ENCODE results near the gene ZNF474.

ZNF474 gene

DNA sequence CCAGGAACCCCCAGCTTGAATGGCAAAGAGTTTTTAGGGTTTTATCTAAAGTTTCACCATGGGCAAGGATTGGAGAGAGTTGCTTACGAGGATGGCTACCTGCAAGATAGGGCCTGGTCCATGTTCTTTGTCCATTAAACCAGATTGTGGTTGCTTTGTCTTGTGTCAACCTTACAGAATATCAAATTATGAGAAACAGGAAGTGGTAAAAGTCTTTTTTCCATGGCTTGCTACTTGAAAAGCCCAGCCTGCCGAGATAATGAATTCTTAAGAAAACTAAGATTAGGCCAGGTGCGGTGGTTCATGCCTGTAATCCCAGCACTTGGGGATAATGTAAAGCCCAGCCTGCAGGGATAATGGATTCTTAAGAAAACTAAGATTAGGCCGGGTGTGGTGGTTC lies 24.4 kb downstream of the ZNF474 start:
- DNase-seq (ENCODE audit: low spot score), result no peak

DNA sequence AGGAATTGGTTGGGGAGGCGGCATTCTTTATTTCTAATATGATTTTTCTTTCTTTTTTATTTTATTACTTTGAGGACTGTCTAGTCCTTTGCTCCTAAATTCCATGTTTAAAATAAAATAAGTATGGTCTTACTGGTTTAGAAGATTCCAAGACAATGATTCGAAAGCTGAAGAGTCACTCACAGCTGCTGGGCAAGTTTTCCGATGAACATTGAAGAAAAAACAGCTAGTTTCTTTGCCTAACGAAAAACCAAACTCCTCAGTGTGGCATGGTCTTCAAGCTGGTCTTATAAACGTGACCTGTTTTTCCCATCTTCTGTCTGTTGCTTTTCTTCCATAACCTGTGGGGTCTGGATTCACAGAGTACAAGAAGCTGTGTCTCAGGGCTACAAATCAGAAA lies 25.1 kb downstream of the ZNF474 start:
- no peak for DNase-seq (ENCODE audit: low spot score)

DNA sequence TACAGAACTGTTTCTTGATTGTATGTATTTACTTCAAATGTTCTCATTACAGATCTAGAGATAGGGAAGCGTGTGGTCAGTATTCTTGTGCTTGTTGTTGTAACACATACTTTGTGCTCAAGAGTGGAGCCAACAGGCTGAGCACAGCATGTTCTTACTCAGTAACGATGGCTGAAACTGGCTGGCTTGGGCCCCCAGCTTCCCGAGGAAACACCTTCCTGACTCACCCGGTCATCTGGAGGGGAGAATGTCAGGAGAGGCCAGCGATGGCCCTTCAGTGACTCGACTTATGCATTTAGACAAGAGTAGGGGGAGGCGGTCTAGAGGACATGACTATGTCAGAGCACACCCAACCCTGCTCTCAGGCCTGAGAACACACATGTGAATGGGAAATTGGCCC lies 25.6 kb downstream of the ZNF474 start:
- no peak for DNase-seq (ENCODE audit: low spot score)

DNA sequence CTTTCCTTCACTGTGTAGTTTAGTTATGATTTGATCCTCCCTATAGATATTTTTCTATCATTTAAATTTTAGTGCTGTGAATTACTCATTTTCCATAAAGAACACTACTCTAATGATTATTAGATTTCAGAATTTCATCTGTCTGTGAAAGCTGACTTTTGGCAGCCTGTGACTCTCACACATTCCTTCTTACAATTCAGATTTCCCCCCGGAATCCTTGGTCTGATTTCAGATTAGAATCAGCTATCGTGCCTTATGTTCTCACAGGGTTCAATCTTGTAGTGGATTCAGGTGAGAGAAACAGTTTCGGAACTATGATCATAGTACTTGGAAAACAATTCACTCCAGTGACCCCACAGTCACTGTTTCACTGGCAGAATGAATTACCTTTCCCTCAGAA lies 26.2 kb downstream of the ZNF474 start:
- no peak for DNase-seq (ENCODE audit: low spot score)

DNA sequence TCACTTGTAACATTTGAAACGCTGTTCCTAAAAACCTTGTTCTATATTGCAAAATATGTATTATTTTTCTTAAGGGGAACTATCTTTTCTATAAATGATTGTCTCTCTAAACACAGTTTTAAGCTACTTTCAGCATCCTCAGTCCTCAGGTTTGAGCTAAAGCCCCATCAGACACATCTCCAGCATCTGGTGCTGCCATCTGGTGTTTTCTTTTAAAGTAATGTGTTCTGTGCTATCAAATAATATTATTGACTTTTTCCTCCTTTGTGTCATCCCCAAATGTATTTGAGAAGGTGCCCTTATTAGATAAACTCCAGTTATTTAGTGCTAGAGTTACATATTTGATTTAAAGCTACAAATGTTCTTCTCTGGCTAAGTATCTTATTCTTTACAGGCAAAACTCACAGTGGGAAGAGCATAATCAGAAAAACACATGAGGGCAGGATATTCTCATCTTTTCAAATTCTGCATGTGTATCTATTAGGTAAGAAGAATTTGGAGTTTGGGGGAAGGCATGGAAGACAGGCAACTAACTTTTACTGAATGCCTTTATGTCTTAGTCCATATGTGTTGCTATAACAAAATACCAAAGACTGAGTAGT lies 27.5 kb downstream of the ZNF474 start:
- no peak for DNase-seq (ENCODE audit: low spot score)

DNA sequence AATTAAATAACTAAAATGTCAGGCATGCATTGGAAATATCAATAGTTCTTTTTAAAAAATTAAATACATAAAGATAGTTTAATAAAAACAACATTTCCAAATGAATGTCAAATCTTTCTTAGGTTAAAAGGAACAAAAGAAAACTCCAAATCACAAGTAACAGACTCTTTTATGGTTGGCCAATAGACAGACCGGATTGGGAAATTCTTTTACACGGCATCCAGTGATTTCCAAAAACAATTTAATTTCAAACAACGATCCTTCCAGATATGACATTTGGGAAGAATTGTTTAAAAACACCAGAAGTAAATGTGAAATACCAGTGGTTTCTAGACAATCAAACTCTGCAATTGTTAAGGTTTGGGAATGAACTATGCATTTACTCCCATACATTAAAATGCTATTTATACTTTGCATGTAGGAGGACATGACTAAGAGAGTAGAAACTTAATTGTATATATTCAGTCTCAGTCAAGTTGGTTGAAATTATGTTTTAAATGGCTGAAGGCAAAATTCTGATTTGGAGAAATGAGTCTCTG lies 32.8 kb downstream of the ZNF474 start:
- no peak for DNase-seq (ENCODE audit: low spot score)

DNA sequence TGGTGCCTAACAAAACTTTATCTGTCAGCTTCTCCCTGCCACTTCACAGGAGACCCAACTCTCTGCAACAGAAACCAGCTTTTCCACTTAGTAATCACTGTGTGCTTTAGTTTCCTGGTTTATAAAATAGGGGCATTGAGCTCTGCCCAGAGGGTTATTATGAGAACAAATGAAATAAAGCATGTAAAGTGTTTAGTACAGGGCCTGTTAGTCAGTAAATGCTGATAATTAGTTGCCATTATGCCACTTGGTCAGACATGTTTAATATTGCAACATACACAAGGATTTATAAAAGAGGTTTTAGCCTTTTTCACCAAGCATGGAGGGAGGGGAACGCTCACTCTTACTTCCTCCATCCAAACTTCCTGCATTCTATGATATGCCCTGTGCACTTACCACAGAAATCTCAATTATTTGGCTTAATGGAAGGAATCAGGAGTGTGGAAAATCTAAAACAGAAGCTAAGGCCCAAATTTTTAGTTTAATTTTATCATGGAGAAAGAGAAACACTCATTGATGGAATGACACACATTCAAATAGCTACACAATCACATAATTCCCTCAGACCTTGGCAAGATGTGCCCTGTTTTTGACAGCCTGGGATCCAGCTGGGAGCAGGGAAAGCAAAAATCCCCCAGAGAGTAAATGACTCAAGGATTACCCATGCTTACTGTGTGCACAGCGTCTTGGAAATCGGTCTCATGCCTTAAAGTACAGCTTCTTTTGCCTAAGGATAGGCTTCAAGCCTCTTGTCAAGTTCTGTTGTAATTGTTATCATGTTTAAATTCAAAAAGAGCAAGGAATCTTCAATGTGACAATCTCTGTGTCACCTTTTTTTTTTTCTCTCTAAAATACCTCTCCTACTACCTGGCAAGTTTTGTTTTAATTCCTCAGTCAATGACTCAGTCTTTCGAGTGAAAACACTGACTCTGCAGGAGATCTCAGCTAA lies 34.0 kb downstream of the ZNF474 start:
- DNase-seq (ENCODE audit: low spot score), result no peak

DNA sequence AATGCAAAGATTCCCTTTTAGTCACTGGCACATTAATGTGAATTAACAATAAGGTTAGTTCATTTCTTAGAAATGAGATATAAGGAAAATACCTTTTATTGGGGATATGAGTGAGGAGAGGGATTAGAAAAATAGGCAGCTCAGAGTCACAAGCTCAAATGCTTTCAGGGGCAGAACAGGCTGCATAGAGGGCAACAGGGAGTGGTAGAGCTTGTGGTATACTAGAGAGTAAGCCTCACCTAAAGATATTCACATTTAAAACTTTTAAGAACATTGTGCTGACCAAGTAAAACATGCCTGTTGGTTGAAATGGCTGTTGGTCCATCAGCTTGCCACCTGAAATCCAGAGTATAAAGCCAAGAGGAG lies 34.7 kb downstream of the ZNF474 start:
- DNase-seq (ENCODE audit: low spot score), result no peak

DNA sequence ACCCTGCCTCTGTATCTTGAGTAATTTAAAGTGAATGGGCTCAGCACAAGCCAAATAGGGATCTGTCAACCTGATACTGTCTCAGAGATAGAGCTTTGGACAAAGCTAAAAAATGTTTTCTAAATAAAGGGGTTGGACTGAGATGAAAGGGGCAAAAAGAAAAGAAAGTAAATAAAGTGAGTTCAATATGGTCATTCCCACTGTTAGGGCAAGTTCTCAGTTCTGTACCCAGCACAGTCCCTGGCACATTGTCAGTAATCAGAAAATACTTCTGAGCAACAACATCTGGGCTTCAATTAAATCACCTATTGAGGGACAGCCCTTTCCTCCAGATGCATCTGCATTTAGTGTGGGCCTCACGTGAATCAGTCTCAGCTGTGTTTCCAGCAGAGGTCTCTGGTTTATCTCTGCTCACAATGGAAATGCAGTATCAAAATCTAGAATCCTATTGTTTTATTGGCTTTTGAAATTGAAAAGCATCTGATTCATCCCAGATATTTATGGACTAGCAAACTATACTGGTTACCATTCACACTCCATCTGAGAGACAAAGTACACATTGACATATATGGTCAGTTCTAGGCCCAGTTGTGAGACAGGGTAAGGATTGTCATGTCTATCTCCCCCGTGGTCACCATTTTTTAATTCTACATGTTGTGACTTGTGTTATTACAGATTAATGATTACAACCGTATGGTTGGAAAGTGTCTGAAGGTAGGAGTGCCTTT lies 35.6 kb downstream of the ZNF474 start:
- no peak for DNase-seq (ENCODE audit: low spot score)

DNA sequence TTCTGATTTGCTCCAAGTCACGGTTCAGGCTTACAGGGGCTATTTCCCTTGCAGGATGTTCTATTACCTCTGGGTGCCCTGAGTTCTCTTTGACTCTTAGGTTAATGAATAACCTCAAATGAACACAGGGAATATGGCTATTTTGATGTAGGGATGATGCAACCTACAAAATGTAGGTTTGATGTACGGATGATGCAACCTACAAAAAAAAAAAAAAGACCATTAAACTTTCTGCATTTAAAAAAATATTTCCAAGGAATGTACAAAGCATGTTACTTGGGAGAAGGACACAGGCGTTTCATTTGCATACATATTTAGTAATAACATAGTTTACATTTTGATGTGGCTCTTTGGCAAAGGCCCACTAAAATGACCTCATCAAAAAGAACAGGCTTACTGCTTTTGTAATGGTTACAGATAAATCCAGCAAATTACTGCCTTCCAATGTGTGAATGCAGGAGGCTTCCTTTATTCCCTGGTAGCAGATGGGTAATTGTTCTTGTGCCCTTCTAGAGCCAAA lies 36.3 kb downstream of the ZNF474 start:
- DNase-seq (ENCODE audit: low spot score), result no peak

DNA sequence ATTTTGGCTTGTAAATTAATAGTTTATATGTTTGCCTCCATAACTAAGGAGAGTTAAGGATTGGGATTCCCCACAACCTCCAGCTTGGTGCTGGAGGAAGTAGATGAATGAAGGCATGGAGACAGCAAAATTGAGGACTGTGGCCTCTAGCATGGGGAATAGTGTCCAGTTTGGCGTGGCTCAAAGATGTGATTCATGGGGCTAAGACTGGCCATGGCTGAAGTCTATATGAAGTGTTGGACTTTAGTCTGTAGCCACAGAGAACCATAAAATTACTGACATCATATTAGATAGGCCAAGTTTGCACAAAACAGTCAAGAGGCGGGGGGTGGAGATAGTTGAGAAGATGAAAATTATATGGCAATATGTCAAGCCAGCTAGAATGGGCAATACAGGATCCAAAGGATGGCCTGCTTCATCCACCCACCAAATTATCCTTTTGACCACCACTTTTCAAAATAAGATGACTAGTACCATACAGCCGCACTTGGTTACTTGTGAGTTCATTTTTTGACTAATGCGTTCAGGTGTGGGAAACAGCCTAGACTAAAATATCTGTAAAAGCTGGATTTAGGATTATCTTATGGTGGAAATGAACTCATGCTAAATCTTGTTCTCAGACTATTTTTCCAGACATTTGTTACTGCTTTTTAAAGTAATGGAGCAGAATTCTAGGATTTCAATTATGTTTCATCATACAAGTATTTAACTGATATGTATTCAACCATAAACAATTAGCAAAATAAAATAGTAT lies 40.2 kb downstream of the ZNF474 start:
- no peak for DNase-seq (ENCODE audit: low spot score)

DNA sequence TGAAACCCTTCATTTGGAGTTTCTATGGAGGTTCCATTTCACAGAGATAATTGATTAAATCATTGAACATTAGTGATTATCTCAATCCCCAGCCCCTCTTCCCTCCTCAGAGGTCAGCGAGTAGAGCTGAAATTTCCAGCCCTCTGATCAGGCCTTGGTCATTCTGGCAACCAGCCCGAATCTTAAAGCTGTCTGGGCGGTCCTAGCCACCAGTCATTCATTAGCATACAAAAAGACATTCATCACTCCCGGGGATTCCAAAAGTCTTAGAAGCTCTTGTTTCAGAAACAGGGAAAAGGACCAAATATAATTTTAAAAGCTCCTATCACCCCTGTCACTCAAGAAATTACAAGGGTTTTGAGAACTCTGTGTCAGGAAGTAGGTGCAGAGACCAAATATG lies 41.3 kb downstream of the ZNF474 start:
- DNase-seq (ENCODE audit: low spot score), result no peak

DNA sequence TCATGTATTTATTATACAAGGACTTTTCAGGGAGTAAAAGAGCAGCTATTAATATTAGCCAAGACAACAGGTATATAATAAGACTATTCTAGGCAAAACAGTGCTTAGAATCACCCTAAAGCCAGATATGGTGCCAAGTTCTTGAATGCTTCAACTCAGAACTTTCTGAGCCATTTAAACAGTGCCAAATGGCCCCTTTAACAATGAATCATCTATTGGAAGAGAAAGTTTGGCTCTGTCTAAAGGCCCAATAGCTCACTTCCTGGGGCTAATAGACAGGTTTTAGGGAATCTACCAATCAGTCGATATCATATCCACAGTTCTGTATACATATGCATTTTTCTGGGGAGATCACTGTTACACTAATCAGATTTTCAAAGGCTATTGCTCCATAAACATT lies 42.9 kb downstream of the ZNF474 start:
- DNase-seq (ENCODE audit: low spot score), result no peak

DNA sequence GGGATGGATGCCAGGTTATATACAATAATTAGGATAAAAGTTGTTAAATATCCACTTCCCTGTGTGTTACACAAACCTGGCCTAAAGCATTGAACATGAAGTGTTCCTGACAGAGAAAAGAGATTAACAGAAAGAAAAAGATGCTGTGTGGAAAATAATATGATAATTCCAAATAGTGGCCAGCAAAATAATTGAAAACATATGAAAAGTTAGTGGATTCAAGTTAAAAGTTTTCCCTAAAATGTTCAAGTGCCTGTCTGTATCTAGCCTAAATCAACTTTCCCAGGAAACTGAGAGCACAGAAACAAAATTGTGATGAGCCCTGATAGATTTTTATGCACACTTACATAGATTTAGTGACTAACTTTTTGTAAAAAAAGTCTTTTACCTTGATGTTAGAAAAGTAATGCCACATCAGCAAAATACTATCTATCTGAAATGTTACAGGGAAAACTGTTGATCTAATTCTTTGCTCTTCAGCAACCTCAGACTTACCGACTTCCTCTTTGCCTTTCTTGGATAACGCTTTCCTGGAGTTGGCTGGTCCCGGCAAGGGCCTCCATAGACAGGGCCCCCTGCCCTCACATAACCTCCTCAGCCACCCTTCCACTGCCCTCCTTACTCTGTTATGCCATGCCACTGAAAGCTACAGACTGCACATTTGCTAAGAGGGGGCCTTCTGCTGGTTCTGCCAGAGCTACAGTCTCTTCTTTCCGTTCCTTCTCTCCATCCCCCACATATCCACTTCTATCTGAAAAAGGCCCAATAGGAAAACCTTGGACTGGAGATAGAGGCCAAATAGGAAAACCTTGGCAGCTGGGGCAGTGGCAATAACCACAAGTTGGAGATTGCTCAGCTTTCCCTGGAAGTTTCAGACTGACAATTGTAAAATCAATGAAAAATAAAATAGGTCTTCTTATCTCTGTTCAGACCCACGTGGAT lies 44.4 kb downstream of the ZNF474 start:
- no peak for DNase-seq (ENCODE audit: low spot score)

DNA sequence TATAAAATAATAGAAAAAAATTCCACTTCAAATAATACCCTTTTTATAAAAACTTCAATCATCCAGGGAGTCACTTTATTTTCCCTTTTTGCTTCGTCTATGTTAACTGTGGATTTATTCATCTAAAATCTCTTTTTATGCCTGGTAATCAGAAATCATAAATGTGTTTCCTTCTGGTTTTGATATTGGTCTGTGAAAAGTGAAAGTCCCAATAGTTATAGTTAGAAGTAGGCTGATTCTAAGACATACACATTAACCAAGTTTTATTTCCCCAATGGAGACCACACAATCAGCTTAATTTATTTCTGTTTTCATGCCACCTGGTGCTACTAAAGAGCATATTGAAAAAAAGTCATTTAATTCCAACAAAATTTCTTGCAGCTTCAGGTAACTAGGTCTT lies 45.7 kb downstream of the ZNF474 start:
- no peak for DNase-seq (ENCODE audit: low spot score)

DNA sequence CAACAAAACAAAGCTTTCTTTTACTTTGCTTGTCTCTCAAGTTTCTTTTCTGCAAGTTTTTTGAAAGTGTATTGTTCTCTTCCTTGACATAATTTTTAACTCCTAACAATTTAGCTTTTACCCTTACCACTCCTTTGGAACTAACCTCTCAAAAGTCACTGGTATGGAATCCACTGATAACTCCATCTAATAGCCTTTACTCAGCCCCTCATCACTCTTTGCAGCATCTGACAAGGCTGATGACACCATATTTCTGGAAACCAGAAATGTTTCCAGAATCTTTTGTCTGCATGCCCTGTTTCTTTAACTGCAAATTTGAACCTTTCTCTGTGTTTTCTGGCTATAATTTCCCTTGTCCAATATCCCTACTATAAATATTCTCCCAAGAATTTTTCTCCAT lies 46.5 kb downstream of the ZNF474 start:
- no peak for DNase-seq (ENCODE audit: low spot score)

DNA sequence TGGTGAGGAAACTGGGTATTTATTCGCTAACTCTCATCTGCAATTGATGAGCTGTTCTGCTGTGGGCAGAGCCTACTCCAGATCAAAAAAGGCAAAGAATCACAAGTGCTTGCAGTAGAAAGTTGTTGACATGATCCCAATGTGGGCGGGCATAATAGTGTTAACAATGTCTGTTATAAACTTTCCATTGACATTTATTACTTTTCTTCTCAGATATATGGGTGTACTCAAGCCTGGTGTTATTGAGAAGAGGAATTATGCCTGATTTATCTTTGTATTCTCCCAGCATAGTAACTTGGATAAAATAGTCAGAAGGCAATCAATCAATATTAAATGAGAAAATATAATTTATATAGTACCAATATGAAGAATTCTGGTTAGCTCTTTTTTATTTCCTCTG lies 47.8 kb downstream of the ZNF474 start:
- DNase-seq (ENCODE audit: low spot score), result no peak

DNA sequence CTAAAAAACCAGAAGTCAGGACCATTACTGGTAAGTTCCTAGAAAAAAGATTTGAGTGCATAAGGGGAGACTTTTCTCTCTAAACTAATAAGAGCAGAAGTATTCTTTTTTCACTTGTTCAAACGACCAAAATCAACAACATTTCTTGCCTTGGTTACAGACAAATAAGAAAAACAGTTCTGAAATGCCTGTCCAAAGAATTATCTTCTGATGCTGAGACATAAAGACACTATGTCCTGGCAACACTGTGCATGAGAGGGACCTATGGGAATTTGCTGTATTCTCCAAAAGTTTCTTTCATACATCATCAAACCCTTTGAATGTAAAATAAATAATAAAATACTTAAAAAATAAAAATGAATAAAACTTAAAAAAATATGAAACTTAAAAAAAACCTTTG lies 50.4 kb downstream of the ZNF474 start:
- DNase-seq (ENCODE audit: low spot score), result no peak

DNA sequence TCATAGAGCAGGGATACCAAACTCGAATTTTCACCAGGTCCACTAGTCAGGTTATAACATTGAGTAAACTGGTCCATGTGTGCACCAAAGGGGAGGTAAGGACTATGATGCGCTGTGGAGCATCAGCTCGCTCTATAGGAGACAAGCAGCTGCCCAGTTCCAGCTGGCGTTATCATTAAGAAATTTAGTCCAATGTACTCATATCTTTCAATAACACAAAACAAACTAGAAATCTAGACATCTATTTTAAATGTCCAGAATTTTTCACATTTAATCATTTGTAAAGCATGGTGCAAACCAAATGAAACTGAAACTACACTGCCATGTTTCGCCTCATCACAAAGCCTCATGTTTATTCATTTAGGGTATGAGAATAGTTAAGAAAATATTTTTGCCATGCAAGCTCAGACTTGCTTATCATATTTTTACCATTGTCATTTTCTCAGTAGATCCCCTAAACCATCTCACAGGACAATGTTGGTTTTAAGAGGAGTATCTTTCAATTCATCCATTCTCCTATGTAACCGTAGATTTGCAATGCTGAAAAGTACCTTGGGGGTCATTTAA lies 50.9 kb downstream of the ZNF474 start:
- no peak for DNase-seq (ENCODE audit: low spot score)

DNA sequence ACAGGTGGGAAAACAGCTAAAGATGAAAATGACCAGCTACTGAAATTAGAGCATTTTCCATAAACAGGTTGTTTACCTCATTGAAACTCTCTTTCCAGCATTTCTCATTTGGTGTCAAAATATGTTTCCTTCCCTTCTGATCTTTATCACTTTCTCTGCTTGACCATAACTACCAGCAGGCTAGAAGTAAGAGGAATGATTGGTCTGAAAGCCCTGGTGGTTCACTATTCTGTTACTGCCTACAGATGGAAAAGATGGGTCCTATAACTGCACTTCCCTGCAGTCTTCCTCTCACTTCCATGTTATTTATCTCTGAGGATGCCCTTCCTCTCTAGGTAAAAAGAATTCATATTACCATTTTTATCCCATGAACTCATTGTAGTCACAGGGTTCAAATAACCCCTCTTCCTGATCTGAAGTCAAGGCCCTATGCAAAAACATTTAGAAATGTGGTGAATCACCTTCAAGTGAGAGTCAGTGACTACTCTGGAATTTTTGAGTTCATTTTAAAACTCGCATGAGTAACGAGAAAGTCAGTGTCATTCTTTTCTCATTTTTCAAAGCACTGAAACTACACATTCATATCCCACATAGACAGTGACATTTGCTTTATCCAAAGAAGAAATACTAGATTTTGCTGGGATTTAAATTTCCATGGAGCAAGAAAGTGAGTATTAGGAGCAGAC lies 51.7 kb downstream of the ZNF474 start:
- DNase-seq (ENCODE audit: low spot score), result no peak

Measured in hematopoietic multipotent progenitor cell treated with erythropoietin and hydrocortisone succinate and interleukin-3 and kit ligand, for 17 days (in vitro differentiated cells).